RKO (cell line): ENCODE measurements around the gene PTBP3.
A peak's percentile ranks its signal among the peaks of the same experiment; 100 is the strongest.
"Not testable (repeated sequence)": the region's sequence is repeated elsewhere in the genome, so short reads cannot be mapped to it uniquely, and the experiment has no call there.

ENCODE experiments used
- DNase-seq: peaks from one replicate; pipeline ENCODE4 v3.0.0-alpha.2; 2016; ENCODE audit warnings: low spot score

Gene PTBP3

GRCh38 chr9:112200711-112201110, 132.7 kb downstream of the PTBP3 start:
- DNase-seq = no peak

GRCh38 chr9:112198646-112199045, 134.8 kb downstream of the PTBP3 start:
- DNase-seq = no peak

DNA sequence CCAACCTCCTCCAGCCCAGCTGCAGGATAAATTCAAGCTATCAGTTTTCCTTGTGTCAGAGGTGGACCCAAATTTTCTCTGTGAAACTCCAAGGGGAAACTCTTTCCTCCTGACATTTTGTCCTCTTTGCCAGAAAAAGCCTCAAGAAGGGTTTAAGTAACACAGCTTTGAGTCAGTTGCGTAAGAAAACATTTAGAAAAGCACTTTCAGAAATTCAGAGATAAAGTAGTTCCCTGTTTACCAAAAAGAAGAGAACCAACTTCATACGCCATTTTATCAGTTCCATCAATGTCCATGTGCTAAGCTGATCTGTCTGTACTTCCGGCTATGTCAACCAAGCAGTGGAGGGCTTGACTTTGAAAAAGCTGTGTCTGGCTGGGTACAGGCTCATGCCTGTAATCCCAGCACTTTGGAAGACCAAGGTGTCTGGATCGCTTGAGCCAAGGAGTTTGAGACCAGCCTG, 138.4 kb downstream of the PTBP3 start:
- DNase-seq = no peak

GRCh38 chr9:112193572-112194288, 139.7 kb downstream of the PTBP3 start:
- no peak for DNase-seq

DNA sequence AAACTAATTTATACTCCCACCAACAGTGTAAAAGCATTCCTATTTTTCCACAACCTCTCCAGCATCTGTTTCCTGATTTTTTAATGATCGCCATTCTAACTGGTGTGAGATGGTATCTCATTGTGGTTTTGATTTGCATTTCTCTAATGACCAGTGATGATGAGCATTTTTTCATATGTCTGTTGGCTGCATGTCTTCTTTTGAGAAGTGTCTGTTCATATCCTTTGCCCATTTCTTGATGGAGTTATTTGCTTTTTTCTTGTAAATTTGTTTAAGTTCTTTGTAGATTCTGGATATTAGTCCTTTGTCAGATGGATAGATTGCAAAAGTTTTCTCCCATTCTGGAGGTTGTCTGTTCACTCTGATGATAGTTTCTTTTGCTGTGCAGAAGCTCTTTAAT, 143.1 kb downstream of the PTBP3 start:
- not testable (repeated sequence) for DNase-seq

DNA sequence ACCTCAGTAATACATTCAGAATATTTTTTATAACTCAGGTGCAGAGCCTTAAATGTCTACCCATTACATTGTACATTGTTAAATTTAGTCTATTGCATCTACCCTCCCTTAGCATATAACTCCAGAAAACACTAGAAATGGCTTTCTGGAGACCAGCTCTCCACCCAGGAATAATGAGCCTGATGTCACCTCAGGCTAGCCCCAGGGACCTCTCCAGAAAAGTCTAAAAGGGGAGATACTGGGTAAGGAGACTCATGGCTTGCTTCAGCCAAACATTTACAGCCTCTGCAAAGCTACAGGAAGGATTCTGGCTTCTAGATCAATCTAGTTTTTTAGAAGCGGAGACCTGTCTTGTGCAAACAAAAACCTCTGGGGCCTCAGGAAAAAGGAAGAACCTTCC, 144.5 kb downstream of the PTBP3 start:
- no peak for DNase-seq

GRCh38 chr9:112187404-112187803, 146.0 kb downstream of the PTBP3 start:
- DNase-seq = no peak

DNA sequence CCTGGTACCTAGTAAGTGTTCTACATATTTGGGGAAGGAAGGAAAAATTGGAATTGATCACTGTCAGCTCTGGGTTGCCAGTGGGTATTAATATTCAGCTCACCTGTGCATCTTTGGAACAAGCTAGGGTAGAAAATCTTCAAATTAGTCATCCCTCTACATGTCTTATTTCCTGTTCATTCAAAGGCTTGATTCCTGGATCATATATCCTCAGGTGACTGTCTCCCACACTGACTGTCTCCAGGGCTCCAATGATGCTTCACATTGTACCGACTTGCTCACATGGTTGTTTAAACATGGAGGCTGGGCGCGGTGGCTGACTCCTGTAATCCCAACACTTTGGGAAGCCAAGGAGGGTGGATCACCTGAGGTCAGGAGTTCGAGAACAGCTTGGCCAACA, 146.7 kb downstream of the PTBP3 start:
- DNase-seq = no peak

- no peak for DNase-seq
These were observed 148.5 kb downstream of the PTBP3 start for GRCh38 chr9:112184946-112185345.

DNA sequence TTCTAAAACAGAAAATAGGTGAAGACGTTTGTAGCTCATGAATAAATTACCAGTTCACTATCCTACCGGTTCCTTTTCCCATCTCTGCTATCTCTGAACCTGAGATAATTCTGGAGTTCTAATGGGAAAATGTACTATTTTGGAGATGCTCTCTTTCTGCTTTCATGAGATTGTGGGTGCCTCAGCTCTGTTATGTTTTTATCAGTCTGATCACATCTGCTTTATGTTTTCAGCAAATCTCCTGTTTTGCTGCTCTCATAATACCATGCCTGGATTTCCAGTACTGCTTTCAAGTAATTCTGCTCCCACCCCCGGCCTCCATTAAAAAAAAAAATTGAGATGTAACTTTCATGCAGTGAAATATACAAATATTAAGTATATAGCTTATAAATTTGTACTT, 149.2 kb downstream of the PTBP3 start:
- no peak for DNase-seq

- no peak for DNase-seq
These were observed 153.0 kb downstream of the PTBP3 start for GRCh38 chr9:112180387-112180881.

- no peak for DNase-seq
These were observed 153.6 kb downstream of the PTBP3 start for GRCh38 chr9:112179816-112180215.

- DNase-seq = no peak
These were observed 156.9 kb downstream of the PTBP3 start for GRCh38 chr9:112176524-112176923.

DNA sequence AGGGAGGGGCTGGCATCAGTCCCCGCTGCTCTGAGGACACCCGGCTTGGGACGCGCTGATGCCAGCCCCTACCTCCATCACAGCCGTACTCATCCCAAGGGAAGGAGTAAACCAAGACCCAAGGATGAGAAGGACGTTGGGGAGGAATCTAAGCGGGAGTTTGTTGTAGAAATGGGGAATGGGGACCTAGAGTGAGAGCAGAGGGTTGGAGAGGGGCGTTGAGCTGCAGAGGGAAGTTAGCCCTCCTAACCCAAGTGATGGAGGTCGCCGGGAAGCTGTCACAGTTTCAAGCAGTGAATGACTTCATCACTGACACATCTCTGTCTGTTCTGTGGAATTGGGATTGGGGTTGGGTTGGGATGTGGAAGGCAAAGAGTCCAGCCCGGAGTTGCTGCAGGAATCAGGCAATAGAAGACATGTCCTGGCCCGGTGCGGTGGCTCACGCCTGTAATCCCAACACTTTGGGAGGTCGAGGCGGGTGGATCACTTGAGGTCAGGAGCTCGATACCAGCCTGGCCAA, 157.6 kb downstream of the PTBP3 start:
- DNase-seq = no peak

GRCh38 chr9:112174965-112175795, 158.2 kb downstream of the PTBP3 start, which contains the start of gene SUSD1:
Gene SUSD1, minus strand, starts transcription at chr9:112175297. Its CDS starts 62 bp downstream, at chr9:112175235.
- DNase-seq = peak; percentile 54

DNA sequence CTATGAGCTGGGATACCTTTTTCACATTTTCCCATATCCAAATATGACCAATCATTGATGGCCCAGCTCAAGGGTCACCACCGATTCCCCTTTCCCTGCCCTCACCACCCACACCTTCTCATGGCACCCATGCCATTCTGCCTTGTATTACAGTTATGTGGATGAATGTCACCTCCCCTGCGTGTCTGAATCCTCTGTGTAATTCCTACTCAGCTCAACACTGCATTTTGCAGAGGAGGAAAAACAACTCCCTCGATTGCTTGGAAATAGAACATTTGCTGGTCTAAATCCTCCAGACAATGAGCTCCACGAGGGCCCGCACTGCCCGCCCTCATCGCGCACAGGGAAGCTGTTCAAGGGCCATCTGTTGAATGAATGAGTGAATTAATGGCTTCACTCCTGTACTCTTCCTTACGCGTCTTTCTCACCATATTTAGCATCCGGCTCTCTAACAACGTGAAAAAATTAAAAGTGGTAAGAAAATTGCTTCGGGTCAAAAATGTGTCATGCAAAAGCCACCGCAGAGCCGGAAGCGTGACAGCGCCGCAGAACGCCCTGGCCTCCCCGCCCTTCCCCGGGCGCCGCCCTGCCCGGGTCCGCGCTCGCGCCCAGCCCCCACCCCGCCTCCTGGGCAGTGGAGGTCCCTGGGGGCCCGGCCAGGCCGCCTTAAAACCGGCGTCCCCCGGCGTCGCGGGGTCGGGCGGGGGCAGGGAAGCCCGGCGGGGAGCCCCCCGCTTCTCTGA, 159.0 kb downstream of the PTBP3 start:
- peak; percentile 88 for DNase-seq

- DNase-seq = no peak
These were observed 159.8 kb downstream of the PTBP3 start for GRCh38 chr9:112173489-112174221.

- no peak for DNase-seq
These were observed 162.5 kb downstream of the PTBP3 start for GRCh38 chr9:112170968-112171367.

- no peak for DNase-seq
These were observed 163.2 kb downstream of the PTBP3 start for GRCh38 chr9:112170235-112170634.

GRCh38 chr9:112169368-112169767, 164.1 kb downstream of the PTBP3 start:
- no peak for DNase-seq

DNA sequence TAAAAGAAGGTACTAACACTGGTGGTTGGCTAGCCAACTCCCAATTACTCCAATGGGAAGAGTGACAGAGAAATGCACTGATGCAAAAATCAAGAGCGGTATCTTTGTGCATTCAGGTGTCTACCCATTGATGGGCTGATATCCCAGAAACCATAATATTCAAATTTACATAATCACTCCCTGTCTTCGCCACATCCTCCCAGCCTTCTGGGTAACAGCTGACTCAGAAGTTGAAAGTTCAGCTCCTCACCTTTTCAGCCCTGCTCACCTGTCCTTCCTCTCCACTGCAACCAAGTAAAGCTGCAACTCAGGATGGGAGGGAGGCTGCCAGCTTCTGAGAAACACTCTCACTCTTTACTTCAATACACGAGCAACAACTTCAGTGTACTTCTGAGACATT, 165.2 kb downstream of the PTBP3 start:
- DNase-seq = no peak
